D721Med (cell line): ENCODE measurements around the gene ARL4C.

Experiments
- DNase-seq: peaks from one replicate; pipeline ENCODE4 v3.0.0; 2011; ENCODE audit warnings: low spot score; ENCODE audit not compliant: insufficient read length
- FAIRE-seq: peaks from 2 replicates; lab custom pipeline; 2011; peaks lifted over from hg19 to GRCh38; lab: Jason Lieb, UNC
- CTCF ChIP-seq: IDR thresholded peaks from 2 replicates; pipeline ENCODE4 v1.5.1; 2012; ENCODE audit warnings: mild to moderate bottlenecking, control low read depth; ENCODE audit not compliant: insufficient read depth; ENCODE audit errors: missing control alignments

The ARL4C gene

GRCh38 chr2:234472155-234472554 lies 24.7 kb downstream of the ARL4C start:
- no peak for TF ChIP-seq CTCF
- no peak for DNase-seq
- FAIRE-seq: no peak

GRCh38 chr2:234469972-234470371 lies 26.9 kb downstream of the ARL4C start:
- no peak for FAIRE-seq

DNA sequence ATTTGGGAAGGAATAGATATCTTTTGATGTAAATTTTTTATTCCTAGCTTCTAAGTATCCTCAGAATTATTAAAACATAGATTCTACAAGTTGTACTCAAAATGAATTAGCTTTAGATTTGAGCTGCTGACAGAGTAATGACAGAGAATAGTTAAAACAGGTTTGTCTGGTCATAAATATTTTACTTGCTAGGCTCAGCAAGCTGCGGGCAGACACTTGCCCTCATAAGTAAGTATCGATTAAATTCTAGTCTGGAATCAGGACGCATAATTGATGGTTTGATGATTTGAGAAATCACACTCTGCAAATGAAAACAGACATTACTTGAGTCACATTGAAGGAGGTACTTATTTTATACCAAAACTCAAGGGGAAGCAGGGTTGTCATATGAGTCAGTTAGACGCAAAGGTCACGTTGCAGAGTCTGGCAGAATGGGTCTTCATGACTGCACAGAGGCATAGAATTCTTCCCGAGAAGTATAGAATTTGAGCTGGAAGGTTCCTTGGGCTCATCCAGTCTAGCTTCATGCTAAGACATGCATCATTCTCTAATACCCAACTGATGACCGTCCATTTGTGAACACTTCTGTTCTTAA lies 27.5 kb downstream of the ARL4C start:
- FAIRE-seq (no peak), DNase-seq (no peak)
- no peak for TF ChIP-seq CTCF

More at GRCh38 chr2:234469972-234470371, 26.9 kb downstream of the ARL4C start:
- no peak for DNase-seq
- no peak for TF ChIP-seq CTCF

DNA sequence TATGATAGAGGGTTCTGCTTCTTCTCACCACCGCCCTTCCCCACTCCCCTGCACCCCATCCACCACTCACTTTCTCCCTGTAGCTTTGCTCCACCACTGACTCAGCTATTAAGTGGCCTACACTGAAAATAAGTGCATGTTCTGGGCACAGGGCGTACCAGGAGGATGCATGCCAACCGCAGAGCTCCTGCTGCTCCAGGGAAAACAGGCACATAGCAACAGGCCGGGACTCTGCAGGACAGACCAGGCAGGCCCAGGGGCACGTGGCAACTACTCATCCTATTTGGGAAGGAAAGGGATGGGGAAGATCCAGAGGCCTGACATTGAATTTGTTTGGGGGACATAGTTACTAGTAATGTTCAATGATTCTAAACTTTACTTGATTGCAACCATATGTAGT lies 28.4 kb downstream of the ARL4C start:
- DNase-seq (no peak), FAIRE-seq (no peak)
- no peak for TF ChIP-seq CTCF

DNA sequence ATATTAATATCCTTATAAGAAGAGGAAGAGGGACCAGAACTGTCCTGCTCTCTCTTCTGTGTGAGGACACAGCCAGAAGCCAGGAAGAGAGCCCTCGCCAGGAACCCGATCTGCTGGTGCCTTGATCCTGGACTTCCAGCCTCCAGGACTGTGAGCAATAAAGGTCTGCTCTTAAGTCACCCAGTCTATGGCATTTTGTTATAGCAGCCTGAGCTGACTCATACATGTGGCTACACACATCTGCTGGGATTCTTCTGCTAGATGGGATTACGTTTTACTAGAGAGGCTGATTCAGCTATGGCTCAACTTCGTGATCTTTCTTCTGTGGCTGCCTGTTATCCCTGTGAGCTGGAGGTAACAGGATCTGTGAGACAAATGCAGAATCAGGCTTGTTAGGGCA lies 29.6 kb downstream of the ARL4C start:
- no peak for DNase-seq
- no peak for TF ChIP-seq CTCF
- no peak for FAIRE-seq

GRCh38 chr2:234464291-234464645 lies 32.6 kb downstream of the ARL4C start:
- FAIRE-seq (no peak), DNase-seq (no peak)

More at GRCh38 chr2:234464291-234464645, 32.6 kb downstream of the ARL4C start:
- TF ChIP-seq CTCF: no peak
